HG03280 (cell line): ENCODE data around the gene LRCH1.

Experiments
- ATAC-seq: cut with Tn5 transposase; IDR thresholded peaks from one replicate; pipeline ENCODE4 v1.9.1; 2021; ENCODE audit warnings: mild to moderate bottlenecking, moderate library complexity; ENCODE audit not compliant: unreplicated experiment

Gene LRCH1

GRCh38 chr13:46609052-46609451 lies 56.1 kb downstream of the LRCH1 start:
- ATAC-seq: no peak

- ATAC-seq: no peak
Observed at GRCh38 chr13:46609726-46610125, 56.8 kb downstream of the LRCH1 start.

- no peak for ATAC-seq
Observed at GRCh38 chr13:46612267-46612666, 59.3 kb downstream of the LRCH1 start.

- ATAC-seq: no peak
Observed at GRCh38 chr13:46613409-46614049, 60.6 kb downstream of the LRCH1 start.

- ATAC-seq: no peak
Observed at GRCh38 chr13:46614582-46614981, 61.6 kb downstream of the LRCH1 start.

GRCh38 chr13:46615888-46616531 lies 63.0 kb downstream of the LRCH1 start:
- ATAC-seq: no peak

- no peak for ATAC-seq
Observed at GRCh38 chr13:46617229-46617721, 64.3 kb downstream of the LRCH1 start.

- no peak for ATAC-seq
Observed at GRCh38 chr13:46617885-46618284, 64.9 kb downstream of the LRCH1 start.

GRCh38 chr13:46618694-46619254 lies 65.8 kb downstream of the LRCH1 start:
- ATAC-seq: no peak

GRCh38 chr13:46620029-46620428 lies 67.1 kb downstream of the LRCH1 start:
- ATAC-seq: no peak

GRCh38 chr13:46620471-46620870 lies 67.5 kb downstream of the LRCH1 start:
- ATAC-seq: no peak

GRCh38 chr13:46621133-46621532 lies 68.2 kb downstream of the LRCH1 start:
- ATAC-seq: no peak

- no peak for ATAC-seq
Observed at GRCh38 chr13:46621792-46622629, 69.0 kb downstream of the LRCH1 start.

- ATAC-seq: no peak
Observed at GRCh38 chr13:46622630-46623256, 69.8 kb downstream of the LRCH1 start.

GRCh38 chr13:46624353-46624752 lies 71.4 kb downstream of the LRCH1 start:
- ATAC-seq: no peak

GRCh38 chr13:46624821-46625220 lies 71.9 kb downstream of the LRCH1 start:
- no peak for ATAC-seq

- ATAC-seq: no peak
Observed at GRCh38 chr13:46627462-46627861, 74.5 kb downstream of the LRCH1 start.

- ATAC-seq: no peak
Observed at GRCh38 chr13:46628622-46629365, 75.8 kb downstream of the LRCH1 start.

- ATAC-seq: no peak
Observed at GRCh38 chr13:46629811-46630413, 76.9 kb downstream of the LRCH1 start.
